ENCODE data around the gene PPP2R2C.

The PPP2R2C gene

DNA sequence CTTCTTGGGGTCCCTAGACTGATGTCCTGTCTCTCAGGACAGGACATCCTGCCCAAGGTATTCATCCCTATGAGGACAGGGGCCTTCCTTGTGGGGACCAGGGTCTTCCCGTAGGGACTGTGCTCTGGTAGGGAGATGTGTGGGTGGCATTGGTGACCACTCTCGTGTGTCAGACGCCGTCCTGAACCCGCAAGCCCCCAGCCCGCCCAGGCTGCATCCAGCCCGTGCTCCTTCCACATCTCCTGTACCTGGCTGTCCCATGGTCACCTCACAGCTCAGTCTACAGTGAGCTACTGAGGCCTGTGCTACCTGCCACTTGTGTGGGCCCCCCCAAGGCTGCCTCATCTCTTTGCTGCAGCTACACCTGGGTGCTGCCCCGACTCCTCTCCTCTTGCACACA, 178.8 kb downstream of the PPP2R2C start:
- Histone ChIP-seq H3K36me3 (ENCODE audit: control insufficient read depth in 1 of 2, insufficient read depth in 2 of 2, low read depth in 1 of 2, low read length in 2 of 2) (peaks cover 68 to 94% of the 10 kb centered on the region in 2 experiments), H2AFZ (ENCODE audit: low read depth, low read length) (no peak overlapping the region), H3K23ac (ENCODE audit: low read length in 2 of 2) (no peak overlapping the region), H4K91ac (ENCODE audit: low read length) (no peak overlapping the region), H3K4me3 (ENCODE audit: insufficient read depth in 1 of 2, low read depth in 1 of 2, low read length in 2 of 2) (no peak overlapping the region), H3K27me3 (ENCODE audit: control insufficient read depth in 1 of 2, insufficient read depth in 1 of 2, low read length in 2 of 2) (no peaks in the 10 kb centered on the region), H3K4ac (ENCODE audit: low read depth in 1 of 2, low read length in 2 of 2) (no peak overlapping the region), H3K79me1 (replicated peaks; ENCODE audit: low read length, poor library complexity, severe bottlenecking) (peaks cover 56% of the 10 kb centered on the region), H2AK5ac (ENCODE audit: low read length, severe bottlenecking) (no peak overlapping the region), H2BK15ac (ENCODE audit: low read depth, poor library complexity, severe bottlenecking) (no peak overlapping the region), H3K4me1 (ENCODE audit: control insufficient read depth, insufficient read depth, low read depth, low read length) (no peaks in the 10 kb centered on the region), H2BK5ac (ENCODE audit: low read depth, low read length, poor library complexity, severe bottlenecking) (no peak overlapping the region), H3K18ac (ENCODE audit: low read depth in 1 of 2, low read length in 2 of 2) (no peak overlapping the region), H3K9me3 (ENCODE audit: control insufficient read depth, low read length) (no peaks in the 10 kb centered on the region), H3K14ac (ENCODE audit: low read length in 2 of 2) (no peak overlapping the region), H2BK120ac (ENCODE audit: low read depth, low read length) (no peak overlapping the region), H2BK12ac (ENCODE audit: low read length in 2 of 2) (no peak overlapping the region), H3K4me2 (ENCODE audit: low read length, poor library complexity, severe bottlenecking) (no peak overlapping the region), H4K8ac (ENCODE audit: low read length) (no peak overlapping the region), H3K9ac (ENCODE audit: low read length) (no peak overlapping the region), H3K27ac (ENCODE audit: low read length, poor library complexity, severe bottlenecking) (no peak overlapping the region)
- DNase-seq = no peak
- 84% methylated on average over 7 of the region's 8 CpGs for WGBS

DNA sequence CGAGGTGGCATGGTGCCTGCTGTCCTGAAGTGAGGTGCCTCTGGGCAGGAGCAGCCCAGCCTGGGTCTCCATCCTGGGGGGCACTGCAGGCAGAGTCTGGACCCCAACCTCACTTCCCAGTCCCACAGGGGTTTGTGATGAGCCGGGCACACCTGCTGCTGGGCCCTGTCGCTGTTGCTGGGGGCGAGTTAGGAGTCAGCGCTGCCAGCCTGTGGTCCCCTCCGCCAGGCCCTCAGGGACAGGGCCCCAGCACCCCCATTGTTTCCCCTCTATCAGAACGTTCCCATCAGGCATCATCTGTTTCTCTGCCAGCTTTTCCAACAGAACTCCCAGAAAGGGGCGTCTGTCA, 179.3 kb downstream of the PPP2R2C start:
- no peak overlapping the region for H3K4me2 ChIP-seq (ENCODE audit: low read length, poor library complexity, severe bottlenecking)
- no peak overlapping the region for H3K23ac ChIP-seq (ENCODE audit: low read length in 2 of 2)
- no peak overlapping the region for H2BK12ac ChIP-seq (ENCODE audit: low read length in 2 of 2)
- no peaks in the 10 kb centered on the region for H3K9me3 ChIP-seq (ENCODE audit: control insufficient read depth, low read length)
- no peak for DNase-seq
- H3K9ac ChIP-seq (ENCODE audit: low read length) = no peak overlapping the region
- peaks cover 72 to 94% of the 10 kb centered on the region in 2 experiments for H3K36me3 ChIP-seq (ENCODE audit: control insufficient read depth in 1 of 2, insufficient read depth in 2 of 2, low read depth in 1 of 2, low read length in 2 of 2)
- WGBS = 96% methylated on average over 8 of the region's 8 CpGs
- no peaks in the 10 kb centered on the region for H3K4me1 ChIP-seq (ENCODE audit: control insufficient read depth, insufficient read depth, low read depth, low read length)
- no peak overlapping the region for H2BK5ac ChIP-seq (ENCODE audit: low read depth, low read length, poor library complexity, severe bottlenecking)
- no peak overlapping the region for H3K4me3 ChIP-seq (ENCODE audit: insufficient read depth in 1 of 2, low read depth in 1 of 2, low read length in 2 of 2)
- no peak overlapping the region for H4K91ac ChIP-seq (ENCODE audit: low read length)
- no peak overlapping the region for H3K18ac ChIP-seq (ENCODE audit: low read depth in 1 of 2, low read length in 2 of 2)
- H3K27ac ChIP-seq (ENCODE audit: low read length, poor library complexity, severe bottlenecking) = no peak overlapping the region
- H3K4ac ChIP-seq (ENCODE audit: low read depth in 1 of 2, low read length in 2 of 2) = no peak overlapping the region
- no peak overlapping the region for H2BK120ac ChIP-seq (ENCODE audit: low read depth, low read length)
- no peak overlapping the region for H3K14ac ChIP-seq (ENCODE audit: low read length in 2 of 2)
- H3K27me3 ChIP-seq (ENCODE audit: control insufficient read depth in 1 of 2, insufficient read depth in 1 of 2, low read length in 2 of 2) = no peaks in the 10 kb centered on the region
- H2AFZ ChIP-seq (ENCODE audit: low read depth, low read length) = no peak overlapping the region
- H3K79me1 ChIP-seq (replicated peaks; ENCODE audit: low read length, poor library complexity, severe bottlenecking) = peaks cover 56% of the 10 kb centered on the region
- no peak overlapping the region for H2AK5ac ChIP-seq (ENCODE audit: low read length, severe bottlenecking)
- H4K8ac ChIP-seq (ENCODE audit: low read length) = no peak overlapping the region
- H2BK15ac ChIP-seq (ENCODE audit: low read depth, poor library complexity, severe bottlenecking) = no peak overlapping the region

DNA sequence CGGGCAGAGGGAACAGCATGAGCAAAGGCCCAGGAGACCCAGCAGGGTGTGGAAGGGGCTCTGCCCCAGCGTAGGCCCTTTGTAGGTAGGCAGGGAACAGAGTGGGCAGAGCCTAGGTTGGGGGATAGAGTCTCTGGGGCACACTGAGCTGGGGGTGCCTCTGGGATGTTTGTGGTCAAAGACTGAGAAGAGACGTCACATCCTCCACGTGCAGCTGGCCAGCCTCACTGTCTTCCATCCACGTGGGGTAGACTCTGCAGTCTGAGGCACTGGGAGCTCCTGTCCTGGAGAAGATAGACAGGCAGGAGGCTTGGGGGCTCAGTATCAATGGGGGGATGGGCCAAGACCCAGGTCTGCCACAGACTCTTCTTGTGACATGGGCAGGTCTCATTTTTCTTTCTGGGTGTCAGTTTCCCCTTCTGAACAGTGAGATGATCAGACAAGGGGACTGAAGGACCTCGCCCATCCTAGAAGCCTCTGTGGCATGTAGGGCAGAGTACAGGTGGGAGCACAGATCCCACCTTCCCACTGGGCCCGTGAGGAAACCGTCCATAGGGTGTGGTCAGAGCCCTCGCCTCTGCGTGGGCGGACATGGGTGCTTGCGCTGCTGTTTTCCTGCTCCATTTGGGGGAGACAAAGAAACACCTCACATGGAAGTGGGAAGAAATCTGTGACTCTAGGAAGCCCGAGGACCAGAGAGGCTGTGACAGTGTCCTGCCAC, 179.9 kb downstream of the PPP2R2C start:
- Histone ChIP-seq H3K18ac (ENCODE audit: low read depth in 1 of 2, low read length in 2 of 2) (no peak overlapping the region), H3K4ac (ENCODE audit: low read depth in 1 of 2, low read length in 2 of 2) (no peak overlapping the region), H3K27me3 (ENCODE audit: control insufficient read depth in 1 of 2, insufficient read depth in 1 of 2, low read length in 2 of 2) (no peaks in the 10 kb centered on the region), H3K36me3 (ENCODE audit: control insufficient read depth in 1 of 2, insufficient read depth in 2 of 2, low read depth in 1 of 2, low read length in 2 of 2) (peaks cover 74 to 94% of the 10 kb centered on the region in 2 experiments), H3K23ac (ENCODE audit: low read length in 2 of 2) (no peak overlapping the region), H3K14ac (ENCODE audit: low read length in 2 of 2) (no peak overlapping the region), H3K27ac (ENCODE audit: low read length, poor library complexity, severe bottlenecking) (no peak overlapping the region), H3K4me2 (ENCODE audit: low read length, poor library complexity, severe bottlenecking) (no peak overlapping the region), H2AK5ac (ENCODE audit: low read length, severe bottlenecking) (no peak overlapping the region), H4K91ac (ENCODE audit: low read length) (no peak overlapping the region), H3K9ac (ENCODE audit: low read length) (no peak overlapping the region), H2BK15ac (ENCODE audit: low read depth, poor library complexity, severe bottlenecking) (no peak overlapping the region), H3K79me1 (replicated peaks; ENCODE audit: low read length, poor library complexity, severe bottlenecking) (peaks cover 57% of the 10 kb centered on the region), H2AFZ (ENCODE audit: low read depth, low read length) (no peak overlapping the region), H4K8ac (ENCODE audit: low read length) (no peak overlapping the region), H3K4me1 (ENCODE audit: control insufficient read depth, insufficient read depth, low read depth, low read length) (no peaks in the 10 kb centered on the region), H2BK12ac (ENCODE audit: low read length in 2 of 2) (no peak overlapping the region), H2BK5ac (ENCODE audit: low read depth, low read length, poor library complexity, severe bottlenecking) (no peak overlapping the region), H2BK120ac (ENCODE audit: low read depth, low read length) (no peak overlapping the region), H3K4me3 (ENCODE audit: insufficient read depth in 1 of 2, low read depth in 1 of 2, low read length in 2 of 2) (no peak overlapping the region), H3K9me3 (ENCODE audit: control insufficient read depth, low read length) (no peaks in the 10 kb centered on the region)
- WGBS = 92% methylated on average over 13 of the region's 13 CpGs
- DNase-seq = no peak

DNA sequence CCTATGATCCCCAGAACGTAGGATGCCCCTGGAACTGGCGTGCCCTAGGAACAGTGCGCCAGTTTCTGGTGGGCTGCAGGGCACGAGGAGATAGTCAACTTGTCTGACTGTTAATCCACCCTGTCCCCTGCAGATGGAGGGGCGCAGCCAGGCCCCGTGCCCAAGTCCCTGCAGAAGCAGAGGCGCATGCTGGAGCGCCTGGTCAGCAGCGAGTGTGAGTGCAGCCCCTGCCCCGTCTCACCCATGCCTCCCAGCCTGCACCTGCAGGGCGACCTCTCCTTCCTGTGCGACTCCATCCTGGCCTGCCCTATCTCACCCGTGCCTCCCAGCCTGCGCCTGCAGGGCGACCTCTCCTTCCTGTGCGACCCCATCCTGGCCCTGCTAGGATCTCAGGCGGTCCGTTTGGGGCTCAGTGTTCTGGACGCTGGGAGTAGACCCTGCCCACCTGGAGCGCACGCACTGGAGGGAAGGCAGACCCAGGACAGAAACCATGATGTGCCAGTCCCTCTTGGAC, 180.6 kb downstream of the PPP2R2C start:
- Histone ChIP-seq H3K18ac (ENCODE audit: low read depth in 1 of 2, low read length in 2 of 2) (no peak overlapping the region), H2BK12ac (ENCODE audit: low read length in 2 of 2) (no peak overlapping the region), H3K4me3 (ENCODE audit: insufficient read depth in 1 of 2, low read depth in 1 of 2, low read length in 2 of 2) (no peak overlapping the region), H3K27me3 (ENCODE audit: control insufficient read depth in 1 of 2, insufficient read depth in 1 of 2, low read length in 2 of 2) (no peaks in the 10 kb centered on the region), H3K79me1 (replicated peaks; ENCODE audit: low read length, poor library complexity, severe bottlenecking) (peaks cover 62% of the 10 kb centered on the region), H2BK5ac (ENCODE audit: low read depth, low read length, poor library complexity, severe bottlenecking) (no peak overlapping the region), H3K14ac (ENCODE audit: low read length in 2 of 2) (no peak overlapping the region), H3K4ac (ENCODE audit: low read depth in 1 of 2, low read length in 2 of 2) (no peak overlapping the region), H3K4me2 (ENCODE audit: low read length, poor library complexity, severe bottlenecking) (no peak overlapping the region), H2BK15ac (ENCODE audit: low read depth, poor library complexity, severe bottlenecking) (no peak overlapping the region), H3K36me3 (ENCODE audit: control insufficient read depth in 1 of 2, insufficient read depth in 2 of 2, low read depth in 1 of 2, low read length in 2 of 2) (peaks cover 75 to 95% of the 10 kb centered on the region in 2 experiments), H4K91ac (ENCODE audit: low read length) (no peak overlapping the region), H3K23ac (ENCODE audit: low read length in 2 of 2) (no peak overlapping the region), H2AK5ac (ENCODE audit: low read length, severe bottlenecking) (no peak overlapping the region), H3K9ac (ENCODE audit: low read length) (no peak overlapping the region), H3K9me3 (ENCODE audit: control insufficient read depth, low read length) (no peaks in the 10 kb centered on the region), H4K8ac (ENCODE audit: low read length) (no peak overlapping the region), H2AFZ (ENCODE audit: low read depth, low read length) (no peak overlapping the region), H3K4me1 (ENCODE audit: control insufficient read depth, insufficient read depth, low read depth, low read length) (no peaks in the 10 kb centered on the region), H2BK120ac (ENCODE audit: low read depth, low read length) (no peak overlapping the region), H3K27ac (ENCODE audit: low read length, poor library complexity, severe bottlenecking) (no peak overlapping the region)
- WGBS = 85% methylated on average over 21 of the region's 21 CpGs
- DNase-seq = no peak
